Glutamatergic neuron (in vitro differentiated cells): ENCODE results near the gene POLDIP2. TPM values are rescaled to one million over a fixed set of nuclear protein-coding genes. Genes with fewer than 3 reads are reported as not detected.

Experiments
- DNase-seq: peaks from one replicate; pipeline ENCODE4 v3.0.0; 2022
- H3K27ac Mint-ChIP-seq: one replicate; pipeline ENCODE4 v1.8.0; 2020; ENCODE audit warnings: mild to moderate bottlenecking, mixed read lengths, inconsistent platforms; ENCODE audit not compliant: unreplicated experiment
- H3K27me3 Mint-ChIP-seq: one replicate; pipeline ENCODE4 v1.8.0; 2020; ENCODE audit warnings: mild to moderate bottlenecking, moderate library complexity, mixed read lengths, inconsistent platforms; ENCODE audit not compliant: unreplicated experiment
- H3K36me3 Mint-ChIP-seq: one replicate; pipeline ENCODE4 v1.8.0; 2020; ENCODE audit warnings: mild to moderate bottlenecking, mixed read lengths, inconsistent platforms; ENCODE audit not compliant: unreplicated experiment
- H3K4me1 Mint-ChIP-seq: one replicate; pipeline ENCODE4 v1.8.0; 2020; ENCODE audit warnings: mild to moderate bottlenecking, low read depth, mixed read lengths, inconsistent platforms; ENCODE audit not compliant: unreplicated experiment
- H3K4me3 Mint-ChIP-seq: one replicate; pipeline ENCODE4 v1.8.0; 2020; ENCODE audit warnings: mild to moderate bottlenecking, mixed read lengths, inconsistent platforms; ENCODE audit not compliant: unreplicated experiment
- H3K9me3 Mint-ChIP-seq: one replicate; pipeline ENCODE4 v1.8.0; 2020; ENCODE audit warnings: mild to moderate bottlenecking, moderate library complexity, mixed read lengths, inconsistent platforms; ENCODE audit not compliant: unreplicated experiment
- microRNA-seq: library from miRNA; unstranded; fragments of <30 nt; microRNA quantifications from one replicate; pipeline ENCODE4, GENCODE V29; 2020; ENCODE audit not compliant: unreplicated experiment
- total RNA-seq: library from RNA; stranded (reverse); fragmentation: NEBNext Ultra II Directional; extraction: Animal tissue kit (Norgen Biotek cat#: 25700); gene quantifications from one replicate; pipeline ENCODE4 v1.2.1, GENCODE V29; 2021; ENCODE audit not compliant: unreplicated experiment
- TF ChIP-seq, protein P1 (sequence below): fragments of 200-600 bp; sonication (generic); IDR thresholded peaks from one replicate; pipeline ENCODE4 v1.5.0; 2021; ENCODE audit not compliant: partially characterized antibody, unreplicated experiment

The POLDIP2 gene
- total RNA-seq, 1 donor from 2014 or later, result 73.5 TPM

DNA sequence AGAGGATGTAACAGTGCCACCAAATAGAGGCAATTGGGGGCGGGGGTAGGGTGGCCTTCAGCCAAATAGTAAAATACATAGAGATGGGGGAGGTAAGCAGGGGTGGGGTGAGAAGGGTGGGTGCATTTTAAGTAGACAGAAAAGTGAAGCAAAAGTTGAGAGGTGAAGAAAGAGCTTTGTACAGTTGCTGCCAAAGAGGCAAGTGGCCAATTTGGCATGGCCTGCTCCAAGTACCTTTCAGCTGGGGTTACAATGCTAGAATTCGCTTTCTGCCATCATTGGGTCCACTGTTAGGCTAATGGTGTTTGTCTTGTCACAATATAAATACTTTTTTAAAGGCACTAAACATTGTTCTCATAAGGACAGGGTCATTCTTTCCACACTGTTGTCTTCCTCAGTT lies 43.5 kb downstream of the POLDIP2 start:
- no peak overlapping the region for H3K4me3 Mint-ChIP-seq
- H3K9me3 Mint-ChIP-seq, result peaks cover 7% of the 10 kb centered on the region
- peaks cover 8% of the 10 kb centered on the region for H3K4me1 Mint-ChIP-seq
- H3K27me3 Mint-ChIP-seq, result peaks cover 9% of the 10 kb centered on the region
- no peak overlapping the region for H3K27ac Mint-ChIP-seq
- DNase-seq, result no peak
- TF ChIP-seq, protein P1, sequence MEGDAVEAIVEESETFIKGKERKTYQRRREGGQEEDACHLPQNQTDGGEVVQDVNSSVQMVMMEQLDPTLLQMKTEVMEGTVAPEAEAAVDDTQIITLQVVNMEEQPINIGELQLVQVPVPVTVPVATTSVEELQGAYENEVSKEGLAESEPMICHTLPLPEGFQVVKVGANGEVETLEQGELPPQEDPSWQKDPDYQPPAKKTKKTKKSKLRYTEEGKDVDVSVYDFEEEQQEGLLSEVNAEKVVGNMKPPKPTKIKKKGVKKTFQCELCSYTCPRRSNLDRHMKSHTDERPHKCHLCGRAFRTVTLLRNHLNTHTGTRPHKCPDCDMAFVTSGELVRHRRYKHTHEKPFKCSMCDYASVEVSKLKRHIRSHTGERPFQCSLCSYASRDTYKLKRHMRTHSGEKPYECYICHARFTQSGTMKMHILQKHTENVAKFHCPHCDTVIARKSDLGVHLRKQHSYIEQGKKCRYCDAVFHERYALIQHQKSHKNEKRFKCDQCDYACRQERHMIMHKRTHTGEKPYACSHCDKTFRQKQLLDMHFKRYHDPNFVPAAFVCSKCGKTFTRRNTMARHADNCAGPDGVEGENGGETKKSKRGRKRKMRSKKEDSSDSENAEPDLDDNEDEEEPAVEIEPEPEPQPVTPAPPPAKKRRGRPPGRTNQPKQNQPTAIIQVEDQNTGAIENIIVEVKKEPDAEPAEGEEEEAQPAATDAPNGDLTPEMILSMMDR, result no peak
- no peaks in the 10 kb centered on the region for H3K36me3 Mint-ChIP-seq

DNA sequence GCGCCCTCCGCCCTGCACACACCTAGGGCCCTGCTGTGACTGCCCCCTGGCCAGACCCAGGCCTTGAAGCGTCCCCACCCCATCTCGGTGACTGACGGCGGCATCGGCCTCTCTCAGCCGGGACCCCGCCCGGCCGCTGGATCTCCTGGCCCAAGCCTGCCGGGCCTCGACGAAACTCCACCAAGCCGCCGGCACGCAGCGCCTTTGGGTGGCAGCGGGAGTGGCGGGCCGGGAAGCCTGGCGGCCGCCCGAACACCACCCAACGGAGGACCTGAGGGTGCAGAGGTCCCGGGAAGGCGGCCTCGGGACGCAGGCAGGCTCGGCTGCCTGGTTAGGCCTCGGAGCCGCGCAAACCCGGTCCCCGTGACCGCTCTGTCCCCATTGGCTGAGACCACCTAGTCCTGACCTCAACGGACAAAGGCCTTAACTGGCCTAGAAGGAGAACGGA lies 50.3 kb downstream of the POLDIP2 start:
- Mint-ChIP-seq H3K4me3 (no peak overlapping the region), H3K27me3 (no peaks in the 10 kb centered on the region), H3K9me3 (no peaks in the 10 kb centered on the region), H3K27ac (no peak overlapping the region), H3K36me3 (no peaks in the 10 kb centered on the region), H3K4me1 (no peaks in the 10 kb centered on the region)
- no peak for DNase-seq
- TF ChIP-seq, protein P1, result no peak

GRCh38 chr17:28298449-28298848 lies 58.9 kb downstream of the POLDIP2 start:
- Mint-ChIP-seq H3K27me3 (no peaks in the 10 kb centered on the region), H3K27ac (no peak overlapping the region)

More at GRCh38 chr17:28298449-28298848, 58.9 kb downstream of the POLDIP2 start:
- DNase-seq, result no peak
- Mint-ChIP-seq H3K36me3 (no peaks in the 10 kb centered on the region), H3K4me3 (no peak overlapping the region), H3K9me3 (peaks cover 1% of the 10 kb centered on the region), H3K4me1 (no peaks in the 10 kb centered on the region)
- TF ChIP-seq, protein P1, result no peak

Small RNA genes lying within 50 kb of the gene (microRNA-seq; reads per million reads assigned to microRNA genes)
- 4.8 reads per million, percentile 31 among the genes with 10 or more reads in this experiment for gene MIR4723

Other genes starting within 250 kb of the POLDIP2 start
- 170 TPM for gene TMEM97, start 38.3 kb downstream of the POLDIP2 start, total RNA-seq
- 43.9 TPM for gene IFT20, start 22.1 kb downstream of the POLDIP2 start, total RNA-seq
- 111 TPM for gene TNFAIP1, start 21.8 kb downstream of the POLDIP2 start, total RNA-seq
- gene SEBOX, start 7.7 kb upstream of the POLDIP2 start, total RNA-seq, result not detected
- 0.25 TPM for gene VTN, start 12.8 kb upstream of the POLDIP2 start, total RNA-seq
- 100 TPM for gene SARM1, start 14.2 kb upstream of the POLDIP2 start, total RNA-seq
- gene SLC46A1, start 48.7 kb upstream of the POLDIP2 start, total RNA-seq, result 6.3 TPM
- not detected for gene SLC13A2, start 116.1 kb upstream of the POLDIP2 start, total RNA-seq
- not detected for gene FOXN1, start 148.8 kb upstream of the POLDIP2 start, total RNA-seq
- gene UNC119, start 195.1 kb upstream of the POLDIP2 start, total RNA-seq, result 57.2 TPM
- 63.1 TPM for gene PIGS, start 214.0 kb upstream of the POLDIP2 start, total RNA-seq
- gene ALDOC, start 219.4 kb upstream of the POLDIP2 start, total RNA-seq, result 50.9 TPM
- 31.5 TPM for gene SPAG5, start 241.5 kb upstream of the POLDIP2 start, total RNA-seq